NCI-H1694 treated with DMSO at 0.1 percent for 48 hours (cell line): ENCODE results near the gene FOXP1.

Experiments
- DNase-seq: peaks from one replicate; lab custom pipeline; 2025; lab: John Stamatoyannopoulos, UW

The FOXP1 gene

DNA sequence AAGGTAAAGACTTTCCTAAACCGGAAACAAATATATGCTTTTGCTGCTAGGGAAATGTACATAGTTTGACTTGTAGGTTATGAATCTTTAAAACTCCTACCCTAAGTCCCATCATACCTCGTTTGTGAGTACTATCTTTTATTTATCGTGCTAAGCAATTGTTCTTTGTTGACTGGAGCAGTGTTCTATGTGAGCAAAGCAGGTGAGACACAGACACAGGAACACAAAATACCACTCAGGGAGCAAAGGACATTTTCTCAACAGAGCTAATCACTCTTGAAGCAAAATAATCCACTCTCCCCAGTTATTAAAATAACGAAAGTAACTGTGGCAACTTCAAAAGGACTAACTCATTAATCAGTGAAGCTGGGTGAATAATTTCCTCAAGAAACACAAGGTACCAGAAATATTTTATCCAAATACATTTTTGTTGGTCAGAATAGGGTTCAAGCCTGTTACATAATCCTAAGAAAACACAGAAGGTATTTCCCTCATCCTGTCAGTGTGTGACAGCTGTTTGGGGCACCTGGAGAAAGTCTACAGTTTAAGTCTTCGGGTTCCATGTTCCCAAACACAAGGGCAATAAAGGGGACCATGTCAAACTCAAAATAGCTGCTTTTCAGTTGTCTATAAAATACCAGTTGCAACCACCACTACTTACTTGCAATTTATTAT, 407.7 kb downstream of the FOXP1 start:
- no peak for DNase-seq

DNA sequence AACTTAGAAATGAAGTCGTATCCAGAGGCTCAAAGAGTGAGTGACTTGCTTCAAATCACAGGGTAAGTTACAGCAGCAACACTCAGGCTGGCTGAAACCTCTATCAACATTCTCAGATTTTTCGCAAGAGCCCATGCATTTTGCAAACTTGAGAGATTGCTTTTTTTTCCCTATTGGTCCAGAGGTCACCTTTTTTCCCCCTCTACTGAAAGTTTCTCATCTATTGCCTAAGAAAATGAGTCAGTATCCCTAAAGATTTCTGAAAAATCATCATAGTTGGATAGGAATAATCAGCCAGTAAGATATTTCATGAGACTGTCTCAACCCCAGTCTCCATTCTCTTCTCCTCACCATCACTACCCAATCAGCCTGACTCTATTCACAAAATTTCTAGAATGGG, 410.6 kb downstream of the FOXP1 start:
- no peak for DNase-seq

DNA sequence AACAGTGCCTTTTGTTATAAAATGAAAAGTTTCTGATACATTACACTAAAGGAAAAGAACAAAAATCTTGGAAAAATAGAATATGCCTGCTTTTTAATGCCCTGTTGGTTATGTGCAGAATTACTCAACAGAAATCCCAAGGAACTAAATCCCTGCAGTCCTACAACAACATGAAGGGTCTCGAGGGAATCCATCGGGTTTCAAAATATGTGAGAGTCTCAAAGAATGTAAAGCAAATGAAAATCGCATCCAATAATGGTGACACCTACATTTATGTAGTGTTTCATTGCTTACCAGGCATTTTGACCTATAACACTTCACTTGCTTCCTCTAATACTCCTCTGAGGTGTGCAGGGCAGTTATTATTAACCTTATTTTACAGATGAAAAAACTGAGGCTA, 411.3 kb downstream of the FOXP1 start:
- DNase-seq, result no peak

DNA sequence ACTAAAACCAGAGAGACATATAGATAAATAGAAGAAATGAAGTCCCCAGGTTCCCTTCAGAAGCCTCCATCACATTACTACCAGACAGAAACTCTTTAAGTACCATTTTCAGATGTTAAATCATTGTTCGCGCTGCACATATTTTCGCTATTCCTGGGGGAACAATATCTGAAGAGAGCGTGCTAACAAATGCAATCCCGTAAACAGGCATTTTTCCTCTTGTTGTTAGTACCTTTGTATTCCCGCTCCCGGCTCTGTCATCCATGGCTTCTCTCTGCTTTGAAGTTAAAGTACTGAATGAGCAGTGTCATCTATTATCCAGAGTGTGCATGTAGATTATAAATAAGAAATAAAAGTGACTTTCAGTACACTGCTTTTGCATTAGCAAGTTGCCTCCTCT, 412.3 kb downstream of the FOXP1 start:
- DNase-seq, result no peak

DNA sequence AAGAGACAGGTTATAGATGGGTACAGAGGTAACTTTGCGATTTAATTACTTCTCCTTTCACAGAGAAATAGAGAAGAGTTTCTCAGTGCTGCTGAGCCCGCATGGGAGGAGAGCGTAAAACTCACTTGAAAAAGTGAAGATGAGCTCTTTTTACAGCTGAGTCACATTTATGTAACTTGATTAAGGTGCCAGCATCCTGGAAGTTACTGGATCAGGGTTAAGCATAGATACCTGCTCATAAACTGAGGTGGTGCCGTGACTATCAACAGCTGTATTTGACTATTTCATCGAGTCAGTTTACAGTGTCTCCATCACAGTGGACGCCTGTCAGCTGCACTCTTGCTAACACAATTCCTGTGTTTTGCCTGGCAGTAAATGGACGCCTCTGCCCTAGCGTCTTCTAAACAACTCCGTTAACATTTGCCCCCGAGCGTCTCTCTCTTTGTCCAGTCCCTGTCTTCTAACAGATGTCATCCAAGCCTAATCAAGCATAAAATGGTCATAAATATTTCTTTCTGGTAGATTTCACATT, 414.6 kb downstream of the FOXP1 start:
- DNase-seq, result no peak

DNA sequence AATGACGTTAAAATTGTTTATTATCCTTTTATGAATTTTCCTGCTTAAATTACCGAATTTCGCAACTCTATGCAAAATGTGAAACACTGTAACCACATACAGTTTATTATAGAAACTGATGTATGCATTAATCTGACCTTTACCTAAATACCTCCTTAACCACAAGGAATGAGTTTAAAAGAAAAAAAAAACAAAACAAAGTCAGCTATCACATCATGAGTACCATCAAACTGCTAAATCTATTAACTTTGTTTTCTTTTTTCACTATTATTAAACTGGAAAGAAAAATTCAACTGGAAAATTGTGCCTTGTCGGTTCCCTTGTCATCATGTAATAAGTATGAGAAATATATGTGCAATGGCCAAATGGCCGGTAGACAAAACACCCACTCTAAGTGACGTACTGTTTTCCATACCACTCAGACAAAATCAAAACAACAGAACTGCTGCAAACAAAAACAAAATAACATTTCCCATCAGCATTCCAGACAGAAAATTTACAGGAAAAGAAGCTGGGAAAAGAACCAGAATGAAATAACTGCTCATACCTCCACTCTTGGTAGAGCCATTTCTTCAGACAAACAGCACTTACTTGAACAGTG, 415.3 kb downstream of the FOXP1 start:
- no peak for DNase-seq

DNA sequence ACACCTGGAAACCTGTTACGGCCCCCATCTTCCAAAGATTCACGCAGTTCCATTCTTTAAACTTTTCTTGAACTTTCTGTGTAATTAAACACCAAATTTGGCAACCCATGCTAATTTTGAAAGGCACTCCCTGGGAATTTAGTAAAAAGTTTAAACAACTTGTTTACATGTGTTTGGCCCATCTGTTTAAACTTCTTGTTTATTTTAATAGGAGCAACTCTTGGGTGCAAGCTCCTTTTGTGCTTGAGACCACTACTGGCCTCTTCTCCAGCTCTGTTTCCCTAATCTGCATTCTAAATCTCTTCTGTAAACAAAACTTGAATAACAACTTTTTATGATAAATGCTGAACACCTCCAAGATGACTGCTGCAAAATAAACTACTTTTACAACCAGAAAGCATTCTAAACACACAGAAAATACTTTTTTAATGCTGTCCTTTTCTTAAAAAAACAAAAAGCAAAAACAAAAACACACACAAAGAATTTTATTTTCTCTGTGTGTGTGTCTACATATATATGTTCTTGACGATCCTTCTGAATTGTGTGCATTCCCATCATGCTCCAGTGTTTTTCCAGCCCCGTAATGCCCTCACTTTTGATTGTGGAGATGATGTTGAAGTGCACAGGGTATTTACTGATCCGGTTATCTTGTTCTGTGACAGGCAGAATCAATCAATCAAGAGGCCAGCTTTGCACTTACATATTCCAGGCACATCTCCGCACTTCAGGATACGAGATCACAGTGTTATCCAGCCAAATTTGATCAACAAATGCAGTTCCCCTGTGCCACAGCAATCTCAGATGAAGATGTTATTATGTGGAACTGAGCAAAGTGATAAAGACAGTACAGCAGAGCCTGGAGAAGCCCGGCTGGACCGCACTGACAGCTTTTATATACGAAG, 416.9 kb downstream of the FOXP1 start:
- no peak for DNase-seq

DNA sequence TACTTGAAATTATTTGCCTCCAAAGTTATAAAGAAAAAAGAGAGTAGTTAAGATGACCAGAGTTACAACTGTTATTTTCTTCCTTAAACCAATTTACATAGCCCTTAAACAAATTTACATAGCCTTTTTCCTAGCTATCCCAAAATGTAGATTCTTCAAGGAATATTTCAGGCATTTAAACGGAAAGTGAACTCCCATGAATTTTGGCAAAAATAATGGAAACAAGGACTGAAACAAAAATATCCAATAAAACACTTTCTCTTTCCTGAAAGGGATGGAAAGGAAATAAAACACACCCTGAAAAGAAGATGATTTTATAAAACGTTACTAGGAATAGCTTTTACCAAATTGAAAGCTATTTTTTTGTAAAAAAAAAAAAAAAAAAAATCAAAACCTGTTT, 418.6 kb downstream of the FOXP1 start:
- no peak for DNase-seq

DNA sequence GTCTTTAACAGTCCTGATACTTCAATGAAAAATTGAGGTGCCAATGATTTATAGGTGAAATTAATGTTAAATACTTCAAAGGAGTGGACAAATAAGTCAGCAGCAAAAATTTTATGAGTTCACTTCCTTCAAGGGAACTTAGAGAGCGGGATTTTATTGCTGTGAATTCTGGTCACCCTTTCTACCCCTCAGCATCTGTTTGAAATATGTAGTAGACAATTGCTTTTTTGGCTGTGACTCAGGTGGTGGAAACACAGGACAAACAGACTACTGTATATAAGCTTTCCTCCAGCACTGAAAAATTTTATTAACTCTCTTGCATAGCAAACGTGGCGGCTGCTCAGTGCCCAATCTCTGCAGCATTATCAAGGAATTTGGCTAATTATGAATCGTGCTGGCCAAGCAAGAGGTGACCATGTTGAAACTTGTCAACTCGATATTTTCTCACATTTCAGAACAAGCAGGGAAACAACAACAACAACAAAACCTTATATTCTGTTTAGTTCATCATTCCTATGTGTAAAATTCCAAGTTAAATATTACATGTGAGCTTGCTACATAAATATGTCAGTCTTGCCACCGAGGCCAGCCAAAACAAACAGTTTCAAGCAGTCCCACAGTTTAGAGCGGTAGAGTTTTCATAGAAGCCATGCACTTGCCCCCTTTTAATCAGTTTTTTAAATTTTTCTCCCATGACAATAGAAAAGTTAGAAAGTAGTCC, 420.2 kb downstream of the FOXP1 start:
- no peak for DNase-seq

DNA sequence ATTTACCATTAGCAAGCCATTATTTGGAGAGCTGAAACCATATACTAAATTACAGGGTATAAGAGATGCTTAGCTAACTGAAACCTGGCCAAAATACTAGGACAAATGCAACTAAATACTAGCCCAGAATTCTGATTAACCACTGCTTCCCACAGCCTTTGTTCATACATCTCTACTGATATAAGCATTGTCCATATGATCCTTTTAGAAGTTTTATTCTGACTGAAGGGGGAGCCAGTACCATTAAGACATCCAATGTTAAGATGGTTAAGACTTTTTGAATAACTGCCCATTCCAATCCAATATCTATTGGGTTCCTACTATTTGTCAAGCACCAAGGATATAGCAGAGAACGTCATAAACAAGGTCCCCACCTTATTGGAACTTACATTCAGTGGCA, 421.3 kb downstream of the FOXP1 start:
- no peak for DNase-seq

DNA sequence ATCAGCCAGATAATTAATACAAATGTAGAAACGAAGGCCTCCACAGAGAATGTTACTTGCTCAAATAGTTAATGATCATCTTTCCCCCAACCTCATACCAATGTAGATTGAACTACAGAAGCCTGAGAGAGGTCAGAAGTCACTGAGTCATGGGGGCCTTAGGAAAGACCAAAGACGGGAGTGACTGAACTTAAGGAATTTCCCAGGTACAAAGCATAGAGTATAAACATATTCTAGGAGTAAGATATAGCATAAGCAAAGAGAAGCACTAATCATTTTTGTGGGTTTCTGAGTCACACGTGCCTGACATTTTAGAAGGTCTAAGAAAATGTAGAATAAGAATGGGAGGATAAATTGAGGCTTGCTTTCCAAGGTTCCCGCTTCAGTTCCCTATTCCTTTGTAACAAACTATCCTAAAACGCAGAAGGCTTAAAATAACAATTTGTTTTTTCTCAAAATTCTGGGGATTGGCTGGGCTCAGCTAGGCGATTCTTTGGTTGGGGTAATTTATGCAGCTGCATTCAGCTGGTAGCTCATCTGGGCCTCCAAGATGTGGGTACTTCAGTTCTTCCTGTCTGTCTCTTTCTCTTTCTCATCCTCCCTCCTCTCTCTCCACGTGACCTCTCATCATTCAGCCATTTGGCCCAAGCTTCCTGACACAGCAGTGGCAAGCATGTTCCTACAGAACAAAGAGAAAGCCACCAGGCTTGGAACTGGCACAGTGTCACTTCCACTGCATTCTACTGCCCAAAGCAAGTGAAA, 422.6 kb downstream of the FOXP1 start:
- DNase-seq, result no peak

DNA sequence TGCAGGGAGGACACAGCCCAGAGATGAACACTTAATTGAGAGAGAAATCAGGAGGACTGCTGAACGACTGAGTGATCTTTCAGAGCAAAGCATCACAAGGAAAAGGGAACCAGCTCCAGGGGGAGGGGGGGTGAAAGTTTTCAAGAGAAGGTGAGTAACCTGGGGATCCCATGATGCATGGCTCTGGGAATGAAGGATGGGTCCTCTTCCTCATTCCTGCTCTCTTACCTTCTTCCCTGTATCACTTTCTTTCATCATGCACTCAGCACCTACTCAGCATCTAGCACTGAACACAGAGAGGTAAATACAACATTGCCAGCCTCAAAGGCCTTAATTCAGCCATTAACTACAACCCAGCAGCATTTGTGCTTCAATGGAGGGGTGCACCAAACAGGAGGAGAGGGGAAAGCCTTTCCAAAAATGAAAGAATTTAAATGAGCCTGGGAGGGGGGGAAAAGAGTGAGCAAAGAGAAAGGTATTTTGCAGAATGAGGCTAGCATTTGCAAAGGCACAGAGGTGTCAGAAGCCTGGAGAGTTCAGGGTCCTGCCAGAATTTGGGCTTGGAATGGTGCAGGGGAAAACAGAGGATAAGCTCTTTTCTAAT, 427.4 kb downstream of the FOXP1 start:
- DNase-seq, result no peak

DNA sequence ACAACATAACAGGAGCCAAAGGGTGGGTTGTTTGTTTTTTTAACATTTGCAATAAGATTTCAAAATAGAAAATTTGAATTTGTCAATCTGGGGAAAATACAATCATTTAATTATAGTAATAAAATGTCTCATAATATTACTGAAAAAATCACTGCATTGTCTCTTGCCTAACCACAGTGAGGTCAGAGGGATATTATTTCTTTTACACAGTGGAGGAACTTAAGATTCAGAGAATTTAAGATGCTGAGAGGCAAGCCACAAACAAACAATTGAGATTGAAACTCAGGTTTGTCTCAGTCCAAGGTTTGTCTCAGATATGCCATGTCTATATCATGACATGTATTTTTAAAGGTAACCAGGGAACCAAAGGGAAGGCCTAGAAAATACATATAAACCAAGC, 428.7 kb downstream of the FOXP1 start:
- DNase-seq, result no peak

DNA sequence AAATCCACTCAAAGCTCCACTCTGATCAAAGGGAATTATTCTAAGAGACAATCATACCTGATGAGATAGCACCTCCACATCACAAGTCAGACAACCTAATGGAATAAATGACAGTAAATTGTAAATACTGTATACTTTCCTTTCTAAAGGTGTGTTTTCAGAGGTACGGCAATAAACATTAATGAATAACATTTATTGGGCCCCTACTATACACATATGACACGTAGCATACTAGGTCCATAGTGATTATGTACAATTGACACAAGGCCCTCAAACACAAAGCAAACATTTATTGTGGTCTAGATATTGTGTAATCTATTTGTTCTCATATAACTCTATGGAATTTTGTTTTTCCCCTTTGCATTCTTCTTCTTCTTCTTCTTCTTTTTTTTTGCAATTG, 429.8 kb downstream of the FOXP1 start:
- DNase-seq, result no peak

DNA sequence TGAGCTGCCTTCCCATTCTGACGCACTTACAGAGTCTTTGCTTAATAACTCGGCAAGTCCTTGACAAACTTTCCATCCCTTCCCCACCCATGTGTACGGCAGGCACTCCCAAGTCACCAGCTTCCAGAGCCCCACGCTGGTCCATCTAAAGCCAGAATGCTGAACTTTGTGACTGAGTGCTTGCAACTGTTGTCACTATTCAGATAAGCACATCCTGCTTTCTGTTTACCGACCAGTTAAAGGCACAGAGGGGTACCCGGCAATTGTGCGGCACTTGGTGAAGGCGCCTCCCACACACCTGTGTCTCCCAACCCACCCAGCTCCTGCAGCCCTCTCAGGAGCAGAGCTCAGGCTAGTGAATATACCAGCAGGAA, 430.6 kb downstream of the FOXP1 start:
- DNase-seq, result no peak

DNA sequence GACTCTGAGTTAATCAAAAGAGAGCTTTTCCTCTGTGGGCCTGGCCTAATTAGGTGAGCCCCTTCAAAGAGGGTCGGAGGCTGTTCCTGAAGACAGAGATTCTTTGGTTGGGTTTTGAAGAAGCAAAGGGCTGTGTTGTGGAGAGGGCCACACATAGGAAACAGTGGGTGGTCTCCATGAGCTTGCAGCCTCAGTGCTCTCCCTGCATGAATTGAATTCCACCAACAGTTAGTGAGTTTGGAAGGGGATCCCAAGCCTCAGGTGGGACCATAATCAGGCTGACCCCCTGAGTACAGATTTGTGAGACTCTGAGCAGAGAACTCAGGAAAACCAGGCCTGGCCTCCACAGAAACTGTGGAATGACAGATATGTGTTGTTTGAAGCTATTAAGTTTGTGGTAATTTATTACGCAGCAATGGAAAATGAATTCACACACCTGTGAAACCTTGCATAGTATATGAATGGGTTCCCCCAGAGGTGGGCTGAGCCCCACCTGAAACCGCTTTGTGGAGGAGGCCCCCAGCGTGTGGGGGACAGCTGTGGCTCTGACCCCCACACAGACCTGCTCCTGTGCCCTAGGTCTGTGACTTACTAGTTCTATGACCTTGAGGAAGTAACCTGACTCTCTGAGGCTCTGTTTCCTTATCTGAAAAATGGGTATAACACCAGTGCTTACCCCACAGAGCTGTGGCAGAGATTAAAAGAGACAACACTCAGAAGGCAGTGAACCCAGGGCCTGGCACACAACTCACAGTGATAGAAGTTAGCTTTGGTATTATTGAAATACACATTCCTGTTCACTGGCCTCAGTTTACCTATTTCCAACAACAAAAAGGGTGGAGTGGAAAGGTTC, 431.3 kb downstream of the FOXP1 start:
- DNase-seq, result no peak

DNA sequence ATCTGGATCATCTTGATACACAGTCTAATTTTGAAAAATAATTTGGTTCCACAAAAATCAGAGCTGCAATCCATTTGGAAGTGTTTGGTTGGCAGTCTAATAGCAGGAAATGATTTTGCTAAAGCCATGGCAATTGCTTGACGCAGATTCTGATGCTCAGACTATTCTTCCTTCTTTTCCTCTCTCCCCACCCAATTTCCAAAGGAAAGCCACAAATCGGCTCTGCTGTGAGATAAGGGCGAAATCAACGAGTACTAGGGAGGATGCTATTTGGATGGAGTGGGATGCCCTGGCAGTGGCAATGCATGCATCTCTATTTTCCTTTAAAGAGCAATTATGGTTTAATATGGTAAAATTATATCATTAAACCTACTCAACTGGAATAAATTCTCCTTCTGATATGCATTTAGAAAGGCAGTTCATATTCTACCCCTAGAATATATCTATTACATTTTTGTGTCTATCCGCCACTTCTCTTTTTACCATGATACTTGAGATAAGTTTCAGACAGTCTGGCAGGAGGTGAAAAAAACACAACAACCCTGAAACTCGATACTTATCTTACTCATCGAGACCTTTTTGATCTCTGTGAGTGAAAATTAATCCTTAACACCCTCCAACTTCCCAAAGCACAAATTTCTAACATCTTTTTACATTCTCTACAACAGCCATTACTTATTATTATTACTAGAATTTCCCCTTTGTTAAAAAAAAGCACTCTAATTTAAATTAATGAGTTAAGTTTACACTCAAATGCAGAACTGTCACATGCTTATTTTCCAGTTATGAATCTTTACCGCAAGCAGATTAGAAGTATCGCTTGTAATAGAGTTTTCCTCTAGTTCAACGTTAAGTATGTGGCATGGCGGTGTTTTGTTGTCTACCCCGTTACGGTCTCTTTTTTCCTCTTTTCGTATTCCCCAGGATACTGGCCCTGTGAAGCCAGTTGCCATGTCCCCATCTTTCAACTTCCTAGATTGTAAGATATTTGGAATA, 433.3 kb downstream of the FOXP1 start:
- no peak for DNase-seq

DNA sequence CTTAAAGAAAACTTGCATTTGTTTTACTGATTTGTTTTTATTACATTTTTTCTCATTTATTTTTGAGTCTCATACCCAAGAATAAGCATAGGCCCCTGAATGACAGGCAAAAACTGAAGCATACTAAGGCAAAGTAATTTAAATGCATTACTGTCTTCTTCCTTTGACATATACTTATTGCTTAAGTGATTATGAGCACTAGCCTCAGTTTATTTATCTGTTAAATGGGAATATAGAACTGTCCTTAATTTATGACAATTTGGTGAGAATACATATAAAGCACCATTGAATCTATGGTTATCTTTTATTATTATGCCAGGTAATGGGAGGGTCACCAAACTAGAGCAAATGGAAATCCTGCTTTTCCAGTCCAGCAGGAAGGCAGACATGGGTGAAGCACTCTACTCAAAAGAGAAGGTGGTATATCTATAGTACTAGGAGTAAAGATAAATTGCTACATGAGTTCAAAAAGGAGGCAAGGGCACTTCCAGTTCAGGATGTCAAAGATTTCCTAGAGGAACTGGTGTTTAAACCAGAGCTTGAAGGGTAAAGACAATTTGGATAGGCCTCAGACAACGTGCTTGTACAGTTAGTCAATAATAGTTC, 435.0 kb downstream of the FOXP1 start:
- no peak for DNase-seq
